ENCODE measurements around the gene CYB5A. TPM values are rescaled to one million over a fixed set of nuclear protein-coding genes. Genes with fewer than 3 reads are reported as not detected.
A peak's percentile ranks its signal among the peaks of the same experiment; 100 is the strongest.
"Not testable (repeated sequence)": the region's sequence is repeated elsewhere in the genome, so short reads cannot be mapped to it uniquely, and the experiment has no call there.

The CYB5A gene
- total RNA-seq, 6 experiments from 2014 or later = 817 to 1,434 (median 907) TPM

DNA sequence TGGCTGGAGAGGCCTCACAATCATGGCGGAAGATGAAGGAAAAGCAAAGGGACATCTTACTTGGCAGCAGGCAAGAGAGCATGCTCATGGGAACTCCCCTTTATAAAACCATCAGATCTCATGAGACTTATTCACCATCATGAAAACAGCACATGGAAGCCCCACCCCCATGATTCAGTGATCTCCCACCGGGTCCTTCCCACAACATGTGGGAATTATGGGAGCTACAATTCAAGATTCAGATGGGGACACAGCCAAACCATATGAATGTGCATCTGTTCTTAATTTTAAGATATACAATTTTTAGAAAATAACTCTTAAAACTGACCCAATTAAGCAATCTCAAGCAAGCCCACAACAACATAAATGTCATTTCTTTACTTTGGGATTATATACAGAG lies 36.4 kb upstream of the CYB5A start:
- DNase-seq (no peak), ATAC-seq (no peak)
- H3K36me3 ChIP-seq = no peaks in the 10 kb centered on the region
- H3K27me3 ChIP-seq = no peaks in the 10 kb centered on the region
- intact Hi-C loops (cut with DNase I) = no loop called here
- 77% methylated on average over 2 of the region's 2 CpGs for WGBS (ENCODE audit: insufficient coverage, low coverage, low lambda C conversion rate, missing lambda C conversion rate)
- TF ChIP-seq, protein P1, sequence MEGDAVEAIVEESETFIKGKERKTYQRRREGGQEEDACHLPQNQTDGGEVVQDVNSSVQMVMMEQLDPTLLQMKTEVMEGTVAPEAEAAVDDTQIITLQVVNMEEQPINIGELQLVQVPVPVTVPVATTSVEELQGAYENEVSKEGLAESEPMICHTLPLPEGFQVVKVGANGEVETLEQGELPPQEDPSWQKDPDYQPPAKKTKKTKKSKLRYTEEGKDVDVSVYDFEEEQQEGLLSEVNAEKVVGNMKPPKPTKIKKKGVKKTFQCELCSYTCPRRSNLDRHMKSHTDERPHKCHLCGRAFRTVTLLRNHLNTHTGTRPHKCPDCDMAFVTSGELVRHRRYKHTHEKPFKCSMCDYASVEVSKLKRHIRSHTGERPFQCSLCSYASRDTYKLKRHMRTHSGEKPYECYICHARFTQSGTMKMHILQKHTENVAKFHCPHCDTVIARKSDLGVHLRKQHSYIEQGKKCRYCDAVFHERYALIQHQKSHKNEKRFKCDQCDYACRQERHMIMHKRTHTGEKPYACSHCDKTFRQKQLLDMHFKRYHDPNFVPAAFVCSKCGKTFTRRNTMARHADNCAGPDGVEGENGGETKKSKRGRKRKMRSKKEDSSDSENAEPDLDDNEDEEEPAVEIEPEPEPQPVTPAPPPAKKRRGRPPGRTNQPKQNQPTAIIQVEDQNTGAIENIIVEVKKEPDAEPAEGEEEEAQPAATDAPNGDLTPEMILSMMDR (IDR thresholded peaks at IDR 0.05) = no peak
- TF ChIP-seq POLR2A (IDR thresholded peaks at IDR 0.05) = no peak
- peaks cover 0 to 10% (median 3%) of the 10 kb centered on the region in 4 donors for H3K4me1 ChIP-seq
- H3K9me3 ChIP-seq = no peaks in the 10 kb centered on the region
- no peak overlapping the region for H3K27ac ChIP-seq
- no peak overlapping the region for H3K4me3 ChIP-seq

DNA sequence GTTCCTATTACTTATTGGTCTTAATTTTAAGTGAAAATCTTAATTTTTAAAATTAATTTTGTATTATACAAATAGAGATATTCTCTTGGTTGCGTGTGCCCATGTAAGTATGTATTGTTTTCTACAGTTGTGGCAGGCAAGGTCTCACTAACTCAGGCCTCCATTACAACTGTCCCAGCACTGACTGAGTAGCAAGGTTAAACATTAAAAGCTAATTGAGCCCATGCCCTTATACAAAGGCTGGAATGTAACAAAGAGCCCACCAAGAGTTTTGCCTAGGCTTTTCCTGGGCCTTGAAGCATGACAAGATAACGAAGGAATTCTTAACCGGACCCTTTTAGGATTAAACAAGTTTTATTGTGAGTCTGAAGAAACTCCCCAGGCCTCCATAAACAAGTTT lies 35.0 kb upstream of the CYB5A start:
- DNase-seq; H3K27ac ChIP-seq; intact Hi-C loops (cut with DNase I); ATAC-seq; H3K36me3 ChIP-seq; H3K4me3 ChIP-seq; H3K27me3 ChIP-seq; H3K4me1 ChIP-seq; H3K9me3 ChIP-seq: not testable (repeated sequence)
- WGBS (ENCODE audit: insufficient coverage, low coverage, low lambda C conversion rate, missing lambda C conversion rate) = 96% methylated on average over 3 of the region's 3 CpGs

DNA sequence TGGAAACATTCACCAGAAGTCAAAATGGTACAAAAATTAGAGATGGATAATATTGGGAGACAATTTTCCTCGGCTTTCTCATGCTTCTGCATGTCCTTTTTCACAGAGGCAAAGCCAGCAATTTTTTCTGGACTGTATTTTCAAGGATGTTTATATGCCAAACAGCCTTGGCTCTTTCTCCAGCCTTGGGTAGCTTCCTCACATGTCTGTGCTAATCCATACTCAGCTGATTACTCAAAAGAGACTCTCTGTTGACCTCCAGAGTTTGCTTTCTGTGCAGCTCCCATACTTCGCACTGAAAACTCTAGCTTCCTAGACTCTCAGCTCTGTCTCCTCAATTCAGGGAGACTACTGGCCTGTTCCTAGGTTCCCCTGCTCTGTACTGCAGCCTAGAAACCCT lies 34.5 kb upstream of the CYB5A start:
- TF ChIP-seq, protein P1 (IDR thresholded peaks at IDR 0.05) = no peak
- no peak for TF ChIP-seq POLR2A (IDR thresholded peaks at IDR 0.05)

DNA sequence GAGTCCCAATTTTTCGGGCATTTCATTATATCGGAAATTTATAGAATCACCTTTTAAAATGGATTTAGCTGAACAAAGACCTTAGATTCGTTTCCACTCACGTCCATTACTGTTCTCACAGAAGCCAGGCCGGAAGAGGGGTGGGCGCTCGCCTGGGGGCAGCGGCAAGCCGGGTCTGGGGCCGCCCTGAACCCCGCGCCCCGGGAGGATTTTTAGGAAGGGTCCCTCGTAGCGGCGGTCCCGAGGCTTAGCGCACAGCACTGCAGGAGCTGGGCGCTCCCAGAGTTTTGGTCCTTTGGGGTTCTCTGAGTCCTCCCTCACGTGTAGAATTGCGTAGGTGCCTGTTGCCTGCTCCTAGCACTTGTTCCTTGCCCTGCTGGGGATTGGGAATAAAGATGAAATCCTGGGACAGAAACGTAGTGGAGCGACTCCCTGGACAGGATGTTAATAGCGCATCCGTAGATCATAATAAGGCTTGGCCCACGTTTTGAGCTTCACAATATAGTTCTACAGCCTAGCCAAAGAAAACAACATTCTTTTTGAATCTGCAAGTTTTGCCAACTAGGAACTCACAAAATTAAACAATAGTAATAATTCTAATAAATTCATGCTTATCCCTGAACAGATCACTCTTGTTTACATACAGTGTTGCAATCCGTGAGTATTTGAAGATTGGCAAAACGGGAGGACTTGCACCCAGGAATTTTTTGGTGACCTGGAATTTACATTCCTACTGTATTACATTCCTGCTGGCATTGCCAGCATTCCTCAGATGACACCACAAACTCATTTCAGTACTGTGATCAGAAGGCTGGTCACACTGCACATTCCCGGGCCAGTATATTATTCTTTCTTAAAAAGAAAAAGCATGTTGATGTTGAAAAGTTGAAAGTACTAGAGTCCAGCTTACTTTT lies 24.8 kb upstream of the CYB5A start:
- intact Hi-C loops (cut with DNase I) = no loop called here
- H3K27me3 ChIP-seq = no peaks in the 10 kb centered on the region
- H3K4me1 ChIP-seq = peaks cover 0 to 12% (median 2%) of the 10 kb centered on the region in 4 donors
- 57% methylated on average over 16 of the region's 29 CpGs for WGBS (ENCODE audit: insufficient coverage, low coverage, low lambda C conversion rate, missing lambda C conversion rate)
- no peak overlapping the region for H3K27ac ChIP-seq
- DNase-seq = no peak
- H3K36me3 ChIP-seq = no peaks in the 10 kb centered on the region
- peak; percentile 45 to 96 (median 72) for ATAC-seq
- TF ChIP-seq, protein P1 (IDR thresholded peaks at IDR 0.05) = no peak
- TF ChIP-seq POLR2A (IDR thresholded peaks at IDR 0.05) = no peak
- no peak overlapping the region for H3K4me3 ChIP-seq
- H3K9me3 ChIP-seq = no peaks in the 10 kb centered on the region

More for the DNA sequence above, 34.5 kb upstream of the CYB5A start:
- intact Hi-C loops (cut with DNase I) = no loop called here
- Histone ChIP-seq H3K36me3 (no peaks in the 10 kb centered on the region), H3K27ac (no peak overlapping the region), H3K9me3 (no peaks in the 10 kb centered on the region), H3K4me1 (peaks cover 0 to 8% (median 3%) of the 10 kb centered on the region in 4 donors), H3K27me3 (no peaks in the 10 kb centered on the region), H3K4me3 (no peak overlapping the region)
- ATAC-seq (peak in 1 of 4 donors; percentile 27), DNase-seq (no peak)
- 51% methylated on average over 2 of the region's 2 CpGs for WGBS (ENCODE audit: insufficient coverage, low coverage, low lambda C conversion rate, missing lambda C conversion rate)
